Stimulated activated CD8-positive, alpha-beta memory T cell treated with anti-CD3 and anti-CD28 coated beads, Interleukin-15, amount 100 ng/mL, for 4 hours (primary cell): ENCODE measurements around the gene TLR8.

Source experiments
- DNase-seq, 2 donors: peaks; one replicate each; pipeline ENCODE4 v3.0.0-alpha.2; 2020; ENCODE audit warnings: low read depth in 2 of 2

The TLR8 gene

DNA sequence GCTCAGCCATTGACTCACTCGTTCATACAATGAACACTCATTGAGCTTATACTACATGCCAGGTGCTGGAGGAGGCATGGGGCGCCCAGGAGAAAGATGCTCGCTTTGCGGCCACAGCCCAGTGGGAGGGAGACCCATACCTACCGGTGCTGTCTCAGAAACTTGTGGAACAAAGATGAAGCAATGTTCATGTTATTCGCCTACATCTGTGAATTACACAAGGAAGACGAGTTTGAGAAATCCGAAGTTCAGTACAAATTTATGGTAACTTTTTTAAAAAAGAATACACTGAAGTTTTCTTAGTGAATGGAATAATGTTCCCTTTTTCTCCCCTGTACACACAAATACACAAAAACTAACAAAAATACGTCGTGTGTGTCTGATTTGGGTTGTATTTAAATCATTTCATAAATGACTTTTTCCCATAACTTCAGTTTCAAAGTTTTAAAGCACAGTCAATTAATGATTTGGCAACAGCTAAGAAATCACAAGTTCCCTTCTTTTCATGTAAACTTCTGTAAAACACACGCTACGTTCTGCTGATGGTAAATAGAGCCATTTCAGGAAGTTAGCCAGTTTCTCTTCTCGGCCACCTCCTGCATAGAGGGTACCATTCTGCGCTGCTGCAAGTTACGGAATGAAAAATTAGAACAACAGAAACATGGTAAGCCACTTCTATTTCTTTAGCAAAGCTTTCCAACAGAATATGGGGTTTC is at the start of gene TLR8:
TSS of gene TLR8 (plus strand) at position 575 of the 716 bp plus-strand sequence. CDS start at position 662, 87 bp downstream.
- no peak for DNase-seq

DNA sequence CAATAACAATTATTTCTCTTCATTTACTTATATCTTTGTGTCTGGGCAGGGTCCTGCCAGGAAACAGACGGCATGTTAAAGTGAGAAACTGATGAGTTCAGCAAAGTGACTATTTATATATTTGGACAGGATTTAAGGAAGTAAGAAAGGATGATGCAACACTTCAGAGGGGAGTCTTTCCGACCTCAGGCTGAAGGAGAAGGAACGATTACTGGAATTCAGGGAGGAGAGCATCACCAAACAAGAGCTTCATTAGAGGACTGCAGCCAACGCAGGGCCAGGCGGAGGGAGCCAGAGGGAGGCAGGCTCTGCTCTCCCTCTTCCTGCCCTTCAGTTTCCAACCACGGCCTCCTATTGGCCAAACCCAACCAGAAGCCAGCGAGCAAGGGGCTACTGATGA is 41.1 kb upstream of the TLR8 start:
- no peak for DNase-seq

DNA sequence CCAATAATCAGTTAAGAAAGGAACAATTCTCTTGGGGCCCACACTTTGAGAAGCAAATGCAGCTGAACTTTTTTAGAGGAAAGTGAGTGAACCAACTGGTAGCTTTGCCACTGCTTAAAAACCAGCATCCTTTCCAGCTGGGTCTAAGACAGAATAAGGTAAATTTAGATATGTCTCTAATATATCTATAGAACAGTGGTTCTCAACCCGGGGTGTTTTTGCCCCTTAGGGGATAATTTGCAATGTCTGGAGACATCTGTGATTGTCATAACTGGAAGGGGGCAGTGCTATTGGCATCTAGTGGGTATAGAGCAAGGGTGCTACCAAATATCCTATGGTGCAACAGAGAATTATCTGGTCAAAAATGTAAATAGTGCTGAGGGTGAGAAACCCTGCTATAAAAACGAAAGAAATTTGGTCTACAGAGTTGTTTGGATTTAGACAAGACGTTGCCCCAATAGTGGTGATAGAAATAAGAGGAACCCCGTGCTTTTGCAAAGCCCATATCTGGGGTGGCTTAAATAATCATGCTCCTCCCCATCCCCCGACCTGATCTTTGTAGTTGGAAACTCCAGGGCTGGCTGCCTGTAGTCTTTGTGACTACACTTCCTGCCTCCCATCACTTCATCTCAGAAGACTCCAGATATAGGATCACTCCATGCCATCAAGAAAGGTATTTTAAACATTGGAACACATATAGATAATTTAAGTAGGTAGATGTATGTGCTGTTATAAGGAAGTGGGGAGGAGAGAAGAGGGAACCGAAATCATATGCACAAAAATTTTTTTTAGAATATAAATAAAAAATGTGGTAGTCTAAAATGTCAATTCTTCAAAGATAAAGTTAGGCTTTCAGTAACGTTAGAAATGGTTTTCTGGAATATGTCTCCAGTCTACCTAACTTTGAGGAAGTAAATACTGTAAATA is 39.7 kb upstream of the TLR8 start, which contains the start of gene TLR7:
TSS of gene TLR7 (plus strand) at position 622 of the 927 bp plus-strand sequence. CDS start 507 bp downstream, outside the sequence.
- DNase-seq, result no peak

DNA sequence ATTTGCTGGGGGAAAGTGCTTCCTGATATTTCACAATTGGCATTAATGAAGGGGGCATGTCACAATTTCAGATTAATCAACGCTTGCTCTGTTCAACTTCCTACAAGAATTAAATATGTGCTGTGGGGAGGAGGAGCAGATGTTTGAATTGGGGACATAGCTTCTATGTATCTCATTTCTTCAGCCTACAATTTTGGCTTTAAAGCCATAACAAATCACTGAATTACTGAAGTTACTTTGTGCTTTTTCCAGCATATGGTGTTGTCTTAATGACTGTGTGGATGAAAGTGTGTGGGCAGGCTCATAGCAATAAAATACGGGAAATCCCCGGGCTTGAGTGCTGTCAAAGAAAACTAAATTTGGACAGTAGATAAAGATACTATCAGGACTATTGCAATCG is 38.7 kb upstream of the TLR8 start:
- no peak for DNase-seq

DNA sequence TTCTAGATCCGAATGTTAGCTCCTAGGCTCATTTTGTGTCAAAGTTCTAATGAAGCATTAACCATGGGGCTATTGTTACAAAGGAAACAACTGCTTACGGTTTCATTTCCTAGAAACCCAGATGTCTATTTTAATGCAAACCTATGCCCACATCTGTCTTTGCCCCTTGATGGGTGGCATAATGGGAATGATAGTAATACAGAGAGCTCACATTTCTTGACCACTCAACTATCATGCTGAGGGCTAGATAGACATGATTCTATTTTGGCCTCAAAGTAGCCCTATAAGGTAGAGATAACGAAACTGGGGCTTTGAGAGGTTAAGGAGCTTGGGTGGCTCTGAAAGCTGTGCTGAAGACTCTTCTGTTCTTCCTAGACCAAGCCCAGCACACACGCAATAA is 37.7 kb upstream of the TLR8 start:
- DNase-seq, result no peak

DNA sequence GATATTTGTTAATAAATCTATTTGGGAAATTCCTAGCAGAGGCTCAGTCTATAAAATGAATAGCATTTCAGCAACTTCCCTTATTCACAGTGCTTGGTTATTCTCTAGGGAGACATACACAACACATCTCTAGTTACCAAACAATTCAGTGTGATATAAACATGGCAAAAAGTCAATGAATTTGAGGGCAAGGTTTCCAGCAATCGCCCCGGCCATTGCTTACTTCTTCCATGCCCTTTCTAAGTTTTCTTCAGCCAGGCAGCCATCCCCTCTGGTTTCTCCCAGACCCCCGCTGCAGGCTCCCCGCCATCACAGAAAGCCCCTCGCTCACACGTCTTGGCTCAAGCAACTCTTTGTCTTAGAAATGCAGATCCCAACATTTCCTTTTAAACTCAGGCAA is 35.2 kb upstream of the TLR8 start:
- DNase-seq, result no peak

DNA sequence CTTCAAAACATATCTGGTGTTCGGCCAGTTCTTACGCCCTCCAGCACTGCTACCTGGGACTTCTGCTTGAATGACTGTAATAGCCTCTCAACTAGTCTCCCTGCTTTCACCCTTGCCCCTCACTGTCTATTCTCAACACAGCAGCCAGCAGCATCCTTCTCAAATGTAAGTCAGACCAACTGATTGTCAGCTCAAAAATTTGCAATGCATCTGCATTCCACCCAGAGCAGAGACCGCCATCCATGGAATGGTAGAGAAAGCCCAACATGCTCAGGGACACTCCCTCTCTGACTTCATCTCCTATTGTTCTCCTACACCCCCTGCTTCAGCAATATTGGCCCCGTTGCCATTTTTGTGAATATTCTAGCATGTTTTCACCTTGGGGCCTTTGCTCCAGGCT is 33.7 kb upstream of the TLR8 start:
- DNase-seq, result no peak

DNA sequence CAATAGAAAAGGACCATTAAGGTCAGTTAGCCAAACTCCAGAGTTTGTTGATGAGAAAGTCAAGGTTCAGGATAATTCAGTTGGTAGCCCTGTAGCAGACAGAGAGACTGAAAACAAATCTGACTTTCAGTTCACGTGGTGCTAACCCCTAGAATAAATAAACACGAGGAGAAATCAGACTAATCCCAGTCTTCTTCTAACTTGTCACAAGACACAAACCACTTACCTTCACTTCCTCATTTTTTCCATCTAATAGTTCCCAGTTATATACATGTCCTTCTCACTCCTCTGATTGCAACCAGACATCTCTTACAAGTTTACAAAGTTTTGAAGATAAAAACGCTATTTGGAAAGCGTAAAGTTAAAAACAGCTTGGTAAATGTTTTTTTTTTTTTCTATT is 31.8 kb upstream of the TLR8 start:
- no peak for DNase-seq

DNA sequence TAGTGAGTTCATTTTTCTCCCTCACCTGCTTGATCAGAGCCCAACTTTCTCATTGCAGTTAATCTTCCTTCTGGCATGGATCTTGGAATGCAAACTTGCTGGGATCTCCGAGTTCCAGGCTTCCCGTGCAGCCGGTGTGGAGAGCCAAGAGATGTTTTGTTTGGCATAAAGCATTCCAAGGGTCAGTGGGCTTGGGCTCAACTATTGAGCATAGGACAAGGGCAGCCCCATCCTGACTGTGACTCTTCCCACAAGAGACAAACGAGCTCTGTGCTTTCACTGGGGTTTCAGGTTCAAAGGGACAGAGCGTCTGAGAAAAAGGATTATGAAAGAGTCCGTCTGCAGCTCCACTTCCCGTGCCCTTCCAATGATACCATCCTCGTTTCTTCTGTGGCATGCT is 29.0 kb upstream of the TLR8 start:
- no peak for DNase-seq

DNA sequence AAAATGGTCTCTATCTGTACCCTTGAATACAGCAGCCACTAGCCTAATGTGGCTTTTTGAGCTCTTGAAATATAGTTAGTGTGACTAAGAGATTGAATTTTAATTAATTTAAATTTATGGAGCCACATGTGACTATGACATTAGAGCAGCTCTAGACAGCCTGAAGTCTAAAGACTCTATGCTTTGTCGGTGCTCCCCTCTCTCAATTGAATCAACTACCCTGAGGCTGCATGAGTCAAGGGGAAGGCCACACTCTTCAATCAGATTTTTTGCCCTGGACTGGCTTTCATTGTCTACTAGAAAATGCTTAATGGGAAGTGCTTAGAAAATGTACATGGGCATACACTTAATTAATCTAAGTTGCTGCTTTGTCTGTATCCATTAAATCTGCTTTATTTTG is 27.9 kb upstream of the TLR8 start:
- DNase-seq, result no peak

DNA sequence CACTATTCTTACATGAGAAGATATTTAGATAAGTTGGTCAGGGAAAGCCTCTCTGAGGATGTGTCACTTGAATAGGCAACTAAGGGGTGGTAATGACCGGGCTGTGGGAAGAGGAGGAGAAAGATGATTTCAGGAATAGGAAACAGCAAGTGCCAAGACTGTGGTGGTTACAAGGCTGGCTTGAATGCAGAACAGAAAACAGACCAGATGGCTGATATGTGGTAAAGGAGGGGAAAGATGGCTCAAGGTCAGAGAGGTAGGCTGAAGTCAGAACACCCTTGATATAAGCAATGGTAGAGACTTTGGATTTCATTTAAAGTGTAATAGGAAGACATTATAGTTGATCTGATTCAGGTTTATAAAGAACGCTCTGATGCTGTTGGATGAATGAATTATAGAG is 24.5 kb upstream of the TLR8 start:
- no peak for DNase-seq

DNA sequence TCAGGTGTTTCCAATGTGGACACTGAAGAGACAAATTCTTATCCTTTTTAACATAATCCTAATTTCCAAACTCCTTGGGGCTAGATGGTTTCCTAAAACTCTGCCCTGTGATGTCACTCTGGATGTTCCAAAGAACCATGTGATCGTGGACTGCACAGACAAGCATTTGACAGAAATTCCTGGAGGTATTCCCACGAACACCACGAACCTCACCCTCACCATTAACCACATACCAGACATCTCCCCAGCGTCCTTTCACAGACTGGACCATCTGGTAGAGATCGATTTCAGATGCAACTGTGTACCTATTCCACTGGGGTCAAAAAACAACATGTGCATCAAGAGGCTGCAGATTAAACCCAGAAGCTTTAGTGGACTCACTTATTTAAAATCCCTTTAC is 20.9 kb upstream of the TLR8 start:
- DNase-seq, result no peak

DNA sequence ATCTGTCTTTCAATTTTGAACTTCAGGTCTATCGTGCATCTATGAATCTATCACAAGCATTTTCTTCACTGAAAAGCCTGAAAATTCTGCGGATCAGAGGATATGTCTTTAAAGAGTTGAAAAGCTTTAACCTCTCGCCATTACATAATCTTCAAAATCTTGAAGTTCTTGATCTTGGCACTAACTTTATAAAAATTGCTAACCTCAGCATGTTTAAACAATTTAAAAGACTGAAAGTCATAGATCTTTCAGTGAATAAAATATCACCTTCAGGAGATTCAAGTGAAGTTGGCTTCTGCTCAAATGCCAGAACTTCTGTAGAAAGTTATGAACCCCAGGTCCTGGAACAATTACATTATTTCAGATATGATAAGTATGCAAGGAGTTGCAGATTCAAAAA is 19.9 kb upstream of the TLR8 start:
- no peak for DNase-seq

DNA sequence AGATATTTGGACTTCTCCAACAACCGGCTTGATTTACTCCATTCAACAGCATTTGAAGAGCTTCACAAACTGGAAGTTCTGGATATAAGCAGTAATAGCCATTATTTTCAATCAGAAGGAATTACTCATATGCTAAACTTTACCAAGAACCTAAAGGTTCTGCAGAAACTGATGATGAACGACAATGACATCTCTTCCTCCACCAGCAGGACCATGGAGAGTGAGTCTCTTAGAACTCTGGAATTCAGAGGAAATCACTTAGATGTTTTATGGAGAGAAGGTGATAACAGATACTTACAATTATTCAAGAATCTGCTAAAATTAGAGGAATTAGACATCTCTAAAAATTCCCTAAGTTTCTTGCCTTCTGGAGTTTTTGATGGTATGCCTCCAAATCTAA is 19.3 kb upstream of the TLR8 start:
- no peak for DNase-seq

DNA sequence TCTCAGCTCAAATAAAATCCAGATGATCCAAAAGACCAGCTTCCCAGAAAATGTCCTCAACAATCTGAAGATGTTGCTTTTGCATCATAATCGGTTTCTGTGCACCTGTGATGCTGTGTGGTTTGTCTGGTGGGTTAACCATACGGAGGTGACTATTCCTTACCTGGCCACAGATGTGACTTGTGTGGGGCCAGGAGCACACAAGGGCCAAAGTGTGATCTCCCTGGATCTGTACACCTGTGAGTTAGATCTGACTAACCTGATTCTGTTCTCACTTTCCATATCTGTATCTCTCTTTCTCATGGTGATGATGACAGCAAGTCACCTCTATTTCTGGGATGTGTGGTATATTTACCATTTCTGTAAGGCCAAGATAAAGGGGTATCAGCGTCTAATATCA is 18.7 kb upstream of the TLR8 start:
- no peak for DNase-seq

DNA sequence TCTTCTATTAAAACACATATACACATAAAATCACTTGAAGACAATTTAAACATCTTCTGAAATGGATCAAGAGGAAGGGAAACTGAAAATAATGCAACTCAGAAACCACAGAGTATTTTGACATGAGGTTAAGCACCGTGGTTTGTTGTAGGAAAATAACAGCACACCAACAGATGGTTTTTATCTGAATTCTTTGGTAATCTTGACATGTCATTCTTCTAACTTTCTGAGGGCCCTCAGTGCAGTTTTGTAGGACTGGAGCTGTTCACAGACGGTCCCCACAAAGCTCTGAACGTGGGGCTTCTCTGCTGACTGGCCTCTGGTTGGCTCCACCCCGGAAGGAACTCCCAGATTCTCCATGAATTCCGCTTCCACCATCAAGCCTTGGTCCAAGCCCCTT is 16.0 kb upstream of the TLR8 start:
- no peak for DNase-seq

DNA sequence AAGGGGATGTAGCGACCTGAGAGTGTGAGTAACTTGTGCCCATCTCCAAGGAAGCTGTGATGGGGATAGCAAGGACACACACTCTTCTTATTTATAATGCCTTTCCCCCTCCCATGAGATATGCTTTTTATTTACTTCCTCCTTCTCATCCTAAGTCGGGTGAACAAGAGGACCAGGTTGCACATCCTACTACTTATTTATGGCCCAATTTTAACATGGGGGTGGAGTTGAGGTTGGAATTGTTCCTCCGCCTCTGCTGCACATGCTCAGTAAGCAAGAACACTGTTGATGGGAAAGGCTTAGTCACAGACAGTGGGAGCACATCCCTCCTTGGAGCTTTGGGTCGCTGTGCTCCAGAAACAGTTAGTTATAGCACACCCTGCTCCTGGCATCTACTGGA is 15.2 kb upstream of the TLR8 start:
- no peak for DNase-seq

DNA sequence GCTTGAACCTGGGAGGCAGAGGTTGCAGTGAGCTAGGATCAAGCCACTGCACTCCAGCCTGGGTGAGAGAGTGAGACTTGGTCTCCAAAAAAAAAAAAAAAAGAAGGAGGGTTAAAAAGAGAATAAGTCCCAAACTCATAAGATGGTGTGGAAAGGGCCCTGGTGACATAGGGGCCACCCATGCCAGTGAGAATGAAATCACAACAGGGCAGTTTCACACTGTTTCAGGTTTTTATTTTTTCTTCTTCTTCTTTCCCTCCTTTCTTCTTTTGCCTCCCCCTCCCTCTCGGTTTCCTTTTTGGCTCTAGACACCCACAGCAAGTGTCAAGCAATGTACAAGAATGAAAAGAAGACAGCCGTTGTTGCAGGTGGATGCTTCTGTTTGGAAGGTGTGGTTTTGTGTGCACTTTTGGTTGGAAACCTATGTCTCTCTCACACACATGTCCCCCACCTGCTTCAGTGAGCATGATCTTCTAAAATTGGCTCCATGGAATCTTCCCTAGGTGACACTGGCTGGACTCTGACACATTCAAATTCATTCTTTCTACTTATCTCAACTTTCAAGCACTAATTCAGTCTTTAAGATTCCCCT is 14.4 kb upstream of the TLR8 start:
- DNase-seq, result no peak

DNA sequence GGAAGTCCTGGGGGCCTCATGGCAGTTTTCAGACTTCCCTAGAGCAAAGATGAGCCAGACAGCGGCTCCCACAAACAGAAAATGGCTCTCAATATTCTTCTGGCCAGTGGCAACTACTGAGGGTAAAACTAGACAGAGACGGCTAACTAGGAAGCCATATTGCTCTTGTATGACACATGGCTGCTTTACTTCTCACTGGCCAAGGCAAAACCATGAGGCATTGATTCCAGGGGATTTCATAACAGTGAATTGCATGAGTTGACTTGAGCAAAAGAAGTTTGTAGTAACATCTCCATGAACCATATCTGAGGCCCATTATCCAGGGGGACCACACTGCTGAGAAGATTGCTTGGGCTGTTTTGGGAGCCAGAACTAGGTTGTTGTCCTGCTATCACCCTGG is 13.7 kb upstream of the TLR8 start:
- DNase-seq, result no peak

DNA sequence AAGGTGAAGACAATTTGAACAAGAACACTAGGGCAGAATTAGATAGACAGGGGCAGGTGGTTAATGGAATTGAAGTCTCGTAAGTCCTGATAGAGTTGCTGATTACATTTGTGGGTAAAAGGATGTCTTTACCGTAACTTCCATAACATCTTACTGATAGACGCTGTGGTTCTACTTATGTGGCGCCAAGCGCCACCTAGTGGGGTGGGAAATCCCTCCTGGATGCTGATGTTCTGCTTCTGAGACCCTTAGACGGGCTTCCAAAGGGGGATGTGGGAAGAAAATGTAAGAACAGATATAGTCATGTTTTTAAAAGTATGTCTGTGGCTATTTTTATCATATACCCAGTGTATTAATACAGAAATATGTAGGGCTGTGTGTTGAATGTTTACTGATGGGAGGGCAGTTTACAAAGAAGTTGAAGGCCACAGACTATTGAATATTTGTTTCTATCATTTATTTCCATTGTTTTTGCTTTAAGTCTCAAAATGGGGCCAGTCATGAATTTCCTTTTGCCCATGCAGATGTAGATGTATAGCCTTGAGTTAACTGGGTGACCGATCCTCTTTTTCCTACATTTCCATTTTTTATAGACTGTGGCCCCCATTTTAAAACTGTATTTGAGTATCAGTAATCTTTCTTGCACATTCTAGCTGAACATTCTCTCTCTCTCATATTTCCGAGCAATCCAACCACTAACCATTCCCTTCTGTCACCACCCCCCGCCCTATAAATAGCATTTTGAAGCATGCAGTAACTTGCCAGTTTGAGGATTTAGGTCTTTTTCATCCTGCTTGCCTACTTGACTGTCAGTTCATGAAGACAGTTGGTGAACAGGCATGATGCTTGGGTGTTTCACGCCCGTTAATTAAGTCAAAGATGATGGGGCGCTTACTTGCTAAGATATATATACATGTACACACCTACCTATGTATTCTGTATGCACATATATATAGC is 12.1 kb upstream of the TLR8 start:
- no peak for DNase-seq

DNA sequence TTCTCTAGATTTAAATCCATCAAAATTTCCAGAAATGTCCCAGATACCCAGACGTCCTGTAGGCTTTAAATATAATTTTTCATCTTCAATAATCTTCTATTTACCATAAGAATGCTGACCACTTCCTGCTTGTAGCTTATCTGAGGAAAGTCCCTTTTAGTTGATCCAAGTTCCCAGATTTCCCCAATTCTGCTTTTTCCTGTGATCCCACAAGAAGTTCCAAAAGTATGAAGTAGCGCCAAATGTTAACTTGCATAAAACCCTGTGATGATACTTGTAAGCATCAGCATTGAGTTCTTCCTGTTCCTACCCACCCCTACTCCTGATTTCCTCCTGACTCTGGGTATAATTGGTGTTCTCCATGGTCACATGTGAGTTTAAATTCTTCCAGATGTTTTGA is 10.6 kb upstream of the TLR8 start:
- no peak for DNase-seq

DNA sequence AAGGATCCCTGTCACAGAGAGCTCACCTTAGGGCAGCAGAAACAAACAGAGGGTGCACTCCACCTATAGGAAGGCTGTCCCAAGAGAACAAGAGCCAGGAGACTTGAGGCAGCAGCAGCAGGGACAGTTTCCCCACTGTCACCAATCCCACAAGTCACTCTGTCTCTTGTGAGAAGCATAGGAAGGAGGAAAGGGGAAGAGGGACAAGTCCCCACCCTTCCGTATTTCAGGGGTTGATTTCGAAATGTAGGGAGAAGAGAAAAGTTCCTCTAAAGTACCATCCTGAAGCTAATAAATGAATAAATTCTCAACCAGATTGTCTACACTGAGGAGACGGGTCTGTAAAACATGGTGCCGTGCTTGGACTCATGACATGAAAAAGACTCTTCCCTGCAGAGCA is 9.5 kb upstream of the TLR8 start:
- DNase-seq, result no peak
